ENCODE data around the gene RAI1.
"Not testable (repeated sequence)": the region's sequence is repeated elsewhere in the genome, so short reads cannot be mapped to it uniquely, and the experiment has no call there.

Gene RAI1

GRCh38 chr17:17681187-17681743, at the start of gene RAI1:
Gene RAI1, plus strand, starts transcription at chr17:17681458. Its CDS starts 111,491 bp downstream, at chr17:17792949.
- DNase-seq: peak; percentile 90

GRCh38 chr17:17632690-17633089, 48.6 kb upstream of the RAI1 start:
- not testable (repeated sequence) for DNase-seq

- DNase-seq: no peak
Measured at GRCh38 chr17:17633310-17633709, 47.9 kb upstream of the RAI1 start.

- no peak for DNase-seq
Measured at GRCh38 chr17:17635126-17635525, 46.1 kb upstream of the RAI1 start.

GRCh38 chr17:17635537-17636271, 45.6 kb upstream of the RAI1 start:
- peak; percentile 48 for DNase-seq

GRCh38 chr17:17636272-17636885, 44.9 kb upstream of the RAI1 start:
- DNase-seq: no peak

GRCh38 chr17:17638467-17638866, 42.8 kb upstream of the RAI1 start:
- no peak for DNase-seq

- not testable (repeated sequence) for DNase-seq
Measured at GRCh38 chr17:17639661-17640270, 41.5 kb upstream of the RAI1 start.

- DNase-seq: peak; percentile 73
Measured at GRCh38 chr17:17641621-17642409, 39.4 kb upstream of the RAI1 start.

- not testable (repeated sequence) for DNase-seq
Measured at GRCh38 chr17:17645148-17645547, 36.1 kb upstream of the RAI1 start.

- DNase-seq: no peak
Measured at GRCh38 chr17:17645961-17646360, 35.3 kb upstream of the RAI1 start.

- DNase-seq: no peak
Measured at GRCh38 chr17:17647524-17648178, 33.6 kb upstream of the RAI1 start.

GRCh38 chr17:17648762-17649161, 32.5 kb upstream of the RAI1 start:
- no peak for DNase-seq

GRCh38 chr17:17650959-17651358, 30.3 kb upstream of the RAI1 start:
- DNase-seq: no peak

GRCh38 chr17:17653343-17653742, 27.9 kb upstream of the RAI1 start:
- DNase-seq: no peak

- no peak for DNase-seq
Measured at GRCh38 chr17:17659340-17659739, 21.9 kb upstream of the RAI1 start.

- DNase-seq: no peak
Measured at GRCh38 chr17:17661134-17661533, 20.1 kb upstream of the RAI1 start.

GRCh38 chr17:17661834-17662385, 19.3 kb upstream of the RAI1 start:
- DNase-seq: no peak

GRCh38 chr17:17663160-17664063, 17.8 kb upstream of the RAI1 start:
- DNase-seq: no peak

GRCh38 chr17:17664064-17664452, 17.2 kb upstream of the RAI1 start:
- DNase-seq: no peak

- DNase-seq: no peak
Measured at GRCh38 chr17:17665255-17665654, 16.0 kb upstream of the RAI1 start.

All from RPMI8226 (cell line).